Ramos (cell line): ENCODE measurements around the gene KSR1.
"Not testable (repeated sequence)": the region's sequence is repeated elsewhere in the genome, so short reads cannot be mapped to it uniquely, and the experiment has no call there.

ENCODE experiments used
- in situ Hi-C: fragments of 300-500 bp; cut with MboI; formaldehyde crosslinking; loops from one replicate; pipeline ENCODE4 v1.14.3; 2022; ENCODE audit warnings: low sequenced_read_pairs; ENCODE audit not compliant: unreplicated experiment

KSR1 gene

GRCh38 chr17:27632766-27633165 is 176.5 kb downstream of the KSR1 start:
- in situ Hi-C loops: loop anchor here (10.0 to 25.0 kb wide), 2 partner anchors 58 to 105 kb away; no protein-coding TSS in a partner anchor

- in situ Hi-C loops: loop anchor here (10.0 to 25.0 kb wide), 2 partner anchors 59 to 104 kb away; no protein-coding TSS in a partner anchor
These were observed 177.2 kb downstream of the KSR1 start for GRCh38 chr17:27633312-27634025.

- in situ Hi-C loops: loop anchor here (10.0 to 25.0 kb wide), 2 partner anchors 59 to 103 kb away; no protein-coding TSS in a partner anchor
These were observed 177.7 kb downstream of the KSR1 start for GRCh38 chr17:27634026-27634335.

GRCh38 chr17:27634776-27635175 is 178.5 kb downstream of the KSR1 start:
- in situ Hi-C loops: loop anchor here (10.0 to 25.0 kb wide), 2 partner anchors 60 to 103 kb away; no protein-coding TSS in a partner anchor

- in situ Hi-C loops: loop anchor here (10.0 to 25.0 kb wide), 2 partner anchors 61 to 102 kb away; no protein-coding TSS in a partner anchor
These were observed 179.1 kb downstream of the KSR1 start for GRCh38 chr17:27635275-27635823.

GRCh38 chr17:27636005-27636520 is 179.8 kb downstream of the KSR1 start:
- in situ Hi-C loops: loop anchor here (10.0 to 25.0 kb wide), 2 partner anchors 61 to 101 kb away; no protein-coding TSS in a partner anchor

- in situ Hi-C loops: loop anchor here (10.0 to 25.0 kb wide), 2 partner anchors 63 to 99 kb away; no protein-coding TSS in a partner anchor
These were observed 181.6 kb downstream of the KSR1 start for GRCh38 chr17:27637818-27638217.

GRCh38 chr17:27638415-27638914 is 182.2 kb downstream of the KSR1 start:
- in situ Hi-C loops: loop anchor here (10.0 to 25.0 kb wide), 2 partner anchors 64 to 99 kb away; no protein-coding TSS in a partner anchor

- in situ Hi-C loops: loop anchor here (25.0 kb wide), 1 partner anchor 97 kb away; no protein-coding TSS in a partner anchor
These were observed 184.5 kb downstream of the KSR1 start for GRCh38 chr17:27640790-27641189.

GRCh38 chr17:27644586-27644985 is 188.3 kb downstream of the KSR1 start:
- in situ Hi-C loops: loop anchor here (25.0 kb wide), 1 partner anchor 93 kb away; no protein-coding TSS in a partner anchor

GRCh38 chr17:27645621-27646020 is 189.4 kb downstream of the KSR1 start:
- in situ Hi-C loops: loop anchor here (25.0 kb wide), 1 partner anchor 92 kb away; no protein-coding TSS in a partner anchor

GRCh38 chr17:27646232-27646631 is 190.0 kb downstream of the KSR1 start:
- in situ Hi-C loops: loop anchor here (25.0 kb wide), 1 partner anchor 91 kb away; no protein-coding TSS in a partner anchor

- in situ Hi-C loops: loop anchor here (25.0 kb wide), 1 partner anchor 90 kb away; no protein-coding TSS in a partner anchor
These were observed 191.5 kb downstream of the KSR1 start for GRCh38 chr17:27647765-27648164.

- in situ Hi-C loops: loop anchor here (25.0 kb wide), 1 partner anchor 88 kb away; no protein-coding TSS in a partner anchor
These were observed 192.9 kb downstream of the KSR1 start for GRCh38 chr17:27649111-27649571.

GRCh38 chr17:27649929-27650328 is 193.7 kb downstream of the KSR1 start:
- in situ Hi-C loops: loop anchor here (25.0 kb wide), 1 partner anchor 87 kb away; no protein-coding TSS in a partner anchor

GRCh38 chr17:27650836-27651235 is 194.6 kb downstream of the KSR1 start:
- in situ Hi-C loops: no loop called here

- in situ Hi-C loops: no loop called here
These were observed 195.4 kb downstream of the KSR1 start for GRCh38 chr17:27651411-27652345.

- in situ Hi-C loops: not testable (repeated sequence)
These were observed 197.3 kb downstream of the KSR1 start for GRCh38 chr17:27653449-27653971.

GRCh38 chr17:27654136-27654535 is 197.9 kb downstream of the KSR1 start:
- in situ Hi-C loops: no loop called here
